GM19395 (cell line): ENCODE measurements around the gene MYL3.
A peak's percentile ranks its signal among the peaks of the same experiment; 100 is the strongest.
"Not testable (repeated sequence)": the region's sequence is repeated elsewhere in the genome, so short reads cannot be mapped to it uniquely, and the experiment has no call there.

ENCODE experiments used
- ATAC-seq: cut with Tn5 transposase; IDR thresholded peaks from one replicate; pipeline ENCODE4 v1.9.1; 2021; ENCODE audit warnings: mild to moderate bottlenecking, moderate library complexity; ENCODE audit not compliant: unreplicated experiment

MYL3 gene

GRCh38 chr3:46831316-46831715 is 31.9 kb downstream of the MYL3 start:
- no peak for ATAC-seq

GRCh38 chr3:46830801-46831200 is 32.4 kb downstream of the MYL3 start:
- ATAC-seq: no peak

GRCh38 chr3:46829699-46830208 is 33.5 kb downstream of the MYL3 start:
- peak; percentile 93 for ATAC-seq

- ATAC-seq: no peak
These were observed 37.8 kb downstream of the MYL3 start for GRCh38 chr3:46825450-46825849.

GRCh38 chr3:46824211-46824970 is 38.9 kb downstream of the MYL3 start:
- no peak for ATAC-seq

- ATAC-seq: not testable (repeated sequence)
These were observed 39.9 kb downstream of the MYL3 start for GRCh38 chr3:46823314-46823713.

- ATAC-seq: no peak
These were observed 41.7 kb downstream of the MYL3 start for GRCh38 chr3:46821553-46821952.

- no peak for ATAC-seq
These were observed 42.4 kb downstream of the MYL3 start for GRCh38 chr3:46820852-46821251.

GRCh38 chr3:46812237-46812791 is 50.9 kb downstream of the MYL3 start:
- no peak for ATAC-seq

- no peak for ATAC-seq
These were observed 51.5 kb downstream of the MYL3 start for GRCh38 chr3:46811615-46812236.

GRCh38 chr3:46808766-46809165 is 54.5 kb downstream of the MYL3 start:
- ATAC-seq: not testable (repeated sequence)
